Measurements from ENCODE around the gene ARHGEF9.

- TF ChIP-seq, protein P1, sequence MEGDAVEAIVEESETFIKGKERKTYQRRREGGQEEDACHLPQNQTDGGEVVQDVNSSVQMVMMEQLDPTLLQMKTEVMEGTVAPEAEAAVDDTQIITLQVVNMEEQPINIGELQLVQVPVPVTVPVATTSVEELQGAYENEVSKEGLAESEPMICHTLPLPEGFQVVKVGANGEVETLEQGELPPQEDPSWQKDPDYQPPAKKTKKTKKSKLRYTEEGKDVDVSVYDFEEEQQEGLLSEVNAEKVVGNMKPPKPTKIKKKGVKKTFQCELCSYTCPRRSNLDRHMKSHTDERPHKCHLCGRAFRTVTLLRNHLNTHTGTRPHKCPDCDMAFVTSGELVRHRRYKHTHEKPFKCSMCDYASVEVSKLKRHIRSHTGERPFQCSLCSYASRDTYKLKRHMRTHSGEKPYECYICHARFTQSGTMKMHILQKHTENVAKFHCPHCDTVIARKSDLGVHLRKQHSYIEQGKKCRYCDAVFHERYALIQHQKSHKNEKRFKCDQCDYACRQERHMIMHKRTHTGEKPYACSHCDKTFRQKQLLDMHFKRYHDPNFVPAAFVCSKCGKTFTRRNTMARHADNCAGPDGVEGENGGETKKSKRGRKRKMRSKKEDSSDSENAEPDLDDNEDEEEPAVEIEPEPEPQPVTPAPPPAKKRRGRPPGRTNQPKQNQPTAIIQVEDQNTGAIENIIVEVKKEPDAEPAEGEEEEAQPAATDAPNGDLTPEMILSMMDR (IDR thresholded peaks at IDR 0.05; ENCODE audit: insufficient read depth, low read length, poor library complexity, severe bottlenecking) = no peak
- TF ChIP-seq EZH2phosphoT487 (conservative IDR thresholded peaks at IDR 0.05; ENCODE audit: low read length) = no peak
Observed at GRCh38 chrX:63818156-63818555, 33.1 kb upstream of the ARHGEF9 start.
